LoVo (cell line): ENCODE results near the gene ZBTB7C.

ENCODE experiments used
- DNase-seq: peaks from one replicate; pipeline ENCODE4 v3.0.0-alpha.2; 2016; ENCODE audit warnings: low spot score

Gene ZBTB7C

DNA sequence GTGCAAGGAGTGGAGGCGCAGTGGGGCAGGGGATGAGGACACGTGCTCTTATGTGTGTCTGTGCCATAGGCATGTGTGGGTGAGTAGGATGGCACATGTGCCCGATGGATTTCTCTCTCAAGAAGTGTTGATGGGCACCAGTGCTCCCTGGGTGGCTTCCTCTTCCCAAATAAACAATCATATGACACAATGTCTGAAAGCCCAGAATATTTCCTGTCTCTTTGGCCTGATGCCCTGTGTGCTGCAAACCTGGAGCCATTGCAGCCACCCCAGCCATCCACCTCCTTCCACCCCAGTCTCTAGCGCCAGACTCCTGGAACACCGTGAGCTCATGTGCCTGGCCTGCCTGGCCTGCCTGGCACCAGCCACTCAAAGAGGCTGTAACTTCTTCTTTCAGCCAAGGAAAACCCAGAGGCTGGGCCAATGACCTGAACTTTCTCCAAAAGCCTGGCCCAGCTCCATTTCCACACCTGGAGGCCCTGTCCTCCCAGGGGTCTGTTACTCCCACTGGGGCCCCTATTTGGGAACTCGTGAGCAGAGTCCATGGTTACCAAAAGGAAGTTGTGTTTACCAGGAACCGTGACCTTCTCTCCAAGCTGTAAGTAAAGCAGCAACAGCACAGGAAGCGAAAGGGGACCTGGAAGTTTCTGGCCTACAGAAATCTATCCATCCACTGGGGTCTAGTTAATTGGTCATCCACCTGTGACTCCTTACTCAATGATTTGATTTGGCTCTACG lies 9.5 kb upstream of the ZBTB7C start:
- DNase-seq = no peak

DNA sequence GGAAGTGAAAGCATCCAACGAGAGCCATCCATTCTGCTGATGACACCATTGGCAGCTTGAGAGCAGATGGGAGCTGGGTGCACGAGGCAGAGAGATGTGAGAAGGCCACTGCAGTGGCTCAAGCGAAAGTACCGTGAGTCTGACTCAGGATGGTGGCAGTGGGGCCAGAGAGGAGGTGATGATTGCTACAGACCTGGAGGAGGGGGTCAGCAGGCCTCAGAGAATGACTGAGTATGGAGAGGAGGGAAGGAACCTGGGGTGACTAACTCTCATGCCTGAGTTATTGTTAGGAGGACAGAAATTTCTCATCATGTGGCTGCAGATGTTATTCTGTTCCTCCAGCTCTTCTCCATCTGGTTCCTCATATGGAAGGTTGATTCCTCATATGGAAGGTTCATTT lies 8.8 kb upstream of the ZBTB7C start:
- DNase-seq = no peak

DNA sequence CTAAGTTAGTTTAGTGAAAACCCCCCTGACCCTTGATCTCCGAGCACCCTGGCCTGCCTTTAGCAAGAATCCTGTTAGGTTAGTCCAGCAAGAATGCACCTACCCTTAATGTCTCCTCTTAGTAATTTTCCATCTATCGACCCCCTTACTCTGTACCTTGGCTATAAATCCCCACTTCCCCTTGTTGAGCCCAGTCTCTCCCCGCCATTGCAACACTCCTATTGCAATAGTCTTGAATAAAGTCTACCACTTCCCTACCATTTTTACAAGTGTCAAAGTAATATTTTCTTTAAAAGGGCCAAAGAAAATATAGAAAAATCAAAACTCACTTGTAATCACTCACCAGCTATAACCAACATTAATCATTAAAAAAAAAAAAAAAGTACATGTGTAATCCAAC lies 4.2 kb upstream of the ZBTB7C start:
- no peak for DNase-seq

DNA sequence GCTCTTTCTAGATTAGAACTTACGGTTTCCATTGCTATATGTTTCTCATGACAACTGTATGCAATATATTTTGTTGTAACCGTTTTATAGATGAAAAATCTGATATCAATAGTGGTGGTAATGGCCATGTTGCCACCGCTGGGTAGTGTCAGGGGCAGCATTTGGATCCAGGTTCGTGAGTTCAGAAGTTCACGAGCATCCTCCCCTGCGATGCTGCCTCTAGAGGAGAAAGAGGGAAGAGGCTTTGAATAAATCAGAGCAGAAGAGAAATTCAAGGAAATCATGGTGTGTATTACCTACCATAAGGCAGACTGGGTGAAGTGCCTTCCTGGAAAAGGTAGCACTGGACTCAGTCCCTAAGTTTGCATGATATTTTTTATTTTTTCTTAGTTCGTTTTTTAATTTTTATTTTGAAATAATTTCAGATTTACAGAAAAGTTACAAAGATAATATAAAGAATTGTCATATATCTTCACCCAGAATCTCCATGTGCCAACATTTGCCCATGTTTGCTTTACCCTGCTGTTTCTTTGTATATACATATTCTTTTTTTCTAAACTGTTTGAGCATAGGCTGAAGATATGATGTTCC lies 3.3 kb upstream of the ZBTB7C start:
- peak; percentile 66 for DNase-seq

DNA sequence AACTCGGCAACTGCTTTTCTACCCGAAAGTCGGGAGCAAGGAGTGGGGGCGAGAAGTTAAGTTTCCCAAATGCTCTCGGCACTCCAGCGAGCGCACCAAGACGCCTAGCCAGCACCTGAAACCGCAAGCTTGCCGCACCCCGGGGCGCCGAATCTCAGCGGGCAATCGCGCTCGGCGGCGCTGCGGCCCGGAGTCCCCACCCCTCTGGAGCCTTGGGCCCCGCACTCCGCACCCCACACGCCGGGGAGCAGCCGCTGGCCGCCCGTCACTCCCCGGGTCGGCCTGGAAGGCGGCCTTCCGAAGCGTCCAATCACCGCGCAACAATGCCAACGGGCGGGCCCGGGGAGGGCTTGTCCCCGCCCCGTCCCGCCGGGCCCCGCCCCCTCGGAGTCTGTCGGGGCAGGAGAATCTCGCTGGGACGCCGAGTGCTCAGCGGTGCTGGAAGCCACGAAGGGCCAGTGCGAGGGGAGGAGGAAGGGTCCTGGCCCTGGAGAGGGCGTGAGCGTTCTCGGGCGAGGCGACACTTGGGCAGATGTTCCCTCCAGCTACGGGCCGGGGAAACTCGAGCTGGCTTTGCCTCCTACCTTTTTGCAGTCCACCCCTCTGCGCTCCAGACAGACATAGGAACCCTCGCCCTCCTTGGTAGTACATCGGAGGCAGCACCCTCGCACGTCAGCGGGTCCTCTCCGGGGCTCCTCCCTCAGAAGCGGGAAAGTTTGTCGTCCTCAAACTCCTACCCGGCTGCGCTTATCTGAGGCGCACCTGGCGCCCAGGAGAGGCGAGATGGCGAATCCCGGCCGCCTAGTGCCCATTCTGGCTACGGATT lies 1.1 kb upstream of the ZBTB7C start:
- peak; percentile 93 for DNase-seq

DNA sequence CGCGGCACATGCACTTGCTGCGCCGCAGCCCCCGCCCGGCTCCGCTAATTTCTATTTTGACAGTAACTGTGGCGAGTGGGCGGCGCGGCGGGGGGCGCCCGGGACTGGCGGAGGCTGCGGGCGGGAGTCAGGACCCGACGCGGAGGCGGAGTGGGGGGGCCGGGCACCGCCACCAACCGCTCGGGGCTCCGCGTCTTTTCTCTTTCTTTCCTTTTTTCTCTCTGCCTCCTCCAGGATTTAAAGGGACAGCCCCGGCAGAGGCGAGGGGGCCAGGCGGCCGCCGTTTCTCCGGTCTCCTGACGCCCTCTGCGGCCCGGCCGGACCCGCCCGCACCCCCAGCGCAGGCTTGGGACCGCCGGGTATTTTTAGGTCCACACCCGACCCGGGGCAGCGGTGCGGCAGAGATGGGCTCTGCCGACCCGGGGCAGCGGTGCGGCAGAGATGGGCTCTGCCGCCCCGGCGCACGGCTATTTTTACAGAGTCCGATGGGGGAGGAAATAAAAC lies 460 bp upstream of the ZBTB7C start:
- peak; percentile 7 for DNase-seq

DNA sequence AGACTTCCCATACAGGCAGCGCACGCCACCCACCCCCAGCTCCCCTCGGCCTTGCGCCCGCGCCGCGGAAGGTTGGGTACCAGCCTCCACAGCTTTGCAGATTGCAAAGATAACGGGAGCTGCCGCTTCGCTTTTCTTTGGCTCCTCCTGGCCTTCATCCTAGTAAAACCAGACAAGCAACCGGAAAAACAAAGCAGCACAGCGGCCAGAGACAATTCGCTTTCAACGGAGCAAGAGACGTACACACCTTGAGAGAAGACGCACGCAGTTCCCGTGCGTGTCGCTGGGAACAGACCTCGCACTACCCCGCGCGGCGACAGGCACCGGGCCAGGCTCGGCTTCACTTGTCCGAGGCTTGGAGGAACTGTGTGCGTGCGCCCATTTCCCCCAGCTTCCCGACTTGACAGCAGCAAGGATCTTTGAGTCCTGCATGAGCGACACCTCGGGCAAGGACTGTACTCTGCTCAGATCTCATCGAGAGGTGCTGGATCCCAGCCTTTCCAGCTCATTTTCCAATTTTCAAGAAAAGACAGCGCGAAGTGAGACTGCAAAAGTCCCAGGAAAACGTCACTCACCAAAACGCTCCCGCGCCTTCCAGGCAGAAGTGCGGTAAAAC lies 964 bp downstream of the ZBTB7C start:
- DNase-seq = no peak

DNA sequence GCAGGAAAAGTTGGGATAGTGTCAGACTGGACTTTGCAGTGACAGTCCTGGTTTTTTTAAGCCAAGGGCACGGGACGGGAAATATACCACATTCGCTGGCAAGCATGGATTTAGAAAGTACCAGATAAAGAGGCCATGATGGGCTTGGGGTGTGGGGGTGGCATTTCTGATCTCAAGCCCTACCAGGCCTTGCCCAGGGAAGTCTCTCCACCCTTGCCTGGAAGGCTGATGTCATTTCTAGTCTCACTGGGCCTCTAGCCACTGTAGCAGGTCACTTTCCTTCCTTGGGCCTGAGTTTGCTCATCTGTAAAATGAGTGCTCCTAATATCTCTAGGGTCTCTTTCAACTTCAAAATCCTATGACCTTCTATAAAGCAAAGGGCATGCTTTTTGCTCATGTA lies 1.8 kb downstream of the ZBTB7C start:
- DNase-seq = no peak

DNA sequence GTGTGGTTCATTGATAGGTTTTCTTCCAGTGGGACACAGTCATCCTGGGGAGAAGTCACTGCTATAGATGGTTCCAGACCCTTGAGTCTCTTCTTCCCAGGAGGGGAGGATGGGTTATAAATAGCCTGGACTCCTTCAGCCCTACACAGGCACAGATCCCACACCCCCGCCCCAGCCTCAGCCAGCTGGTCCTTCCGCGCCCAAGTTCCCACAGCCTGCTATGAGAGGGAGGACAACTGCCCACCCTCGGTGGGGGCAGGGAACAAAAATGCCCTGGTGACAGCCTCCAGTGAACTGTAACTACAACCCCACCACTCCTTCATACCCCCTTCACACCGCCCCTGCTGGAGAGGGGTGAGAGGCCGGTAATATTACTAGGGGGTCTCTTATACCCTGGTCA lies 3.2 kb downstream of the ZBTB7C start:
- DNase-seq = no peak

DNA sequence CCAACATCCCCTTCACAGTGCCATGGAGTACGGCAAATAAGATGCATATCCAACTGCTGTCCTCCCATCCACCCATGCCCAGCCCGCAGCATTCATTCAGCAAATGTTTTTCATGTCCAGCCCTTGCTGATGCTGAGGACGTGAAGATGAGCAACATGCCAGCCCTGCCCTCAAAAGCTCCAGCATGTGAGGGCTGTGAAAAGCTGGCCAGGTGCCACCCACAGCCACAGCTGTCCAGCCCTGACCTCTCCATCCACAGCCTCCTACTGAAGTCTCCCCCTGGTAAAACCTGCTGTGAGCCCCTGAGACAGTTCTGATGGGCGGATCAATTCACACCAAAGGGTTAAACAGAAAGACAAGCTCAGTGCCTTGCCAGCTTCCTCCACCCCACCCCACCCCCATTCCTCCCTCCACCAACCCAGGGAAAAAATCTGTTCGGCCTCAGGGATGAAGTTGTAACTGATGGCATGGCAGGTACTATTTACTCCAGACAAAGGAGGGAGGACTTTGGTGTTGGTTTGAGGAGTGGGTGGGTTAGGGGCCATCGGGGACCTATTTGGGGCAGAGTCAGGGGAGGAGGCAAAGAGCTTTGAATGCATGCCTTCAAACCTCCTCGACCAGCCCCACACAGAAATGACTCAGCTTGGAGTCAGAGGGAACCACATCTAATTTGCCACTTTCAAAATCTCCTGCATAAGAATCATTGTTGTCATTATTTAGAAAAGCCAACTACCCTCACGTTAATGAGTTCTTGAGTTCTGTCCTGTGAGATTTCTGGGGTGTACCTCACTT lies 4.3 kb downstream of the ZBTB7C start:
- no peak for DNase-seq

DNA sequence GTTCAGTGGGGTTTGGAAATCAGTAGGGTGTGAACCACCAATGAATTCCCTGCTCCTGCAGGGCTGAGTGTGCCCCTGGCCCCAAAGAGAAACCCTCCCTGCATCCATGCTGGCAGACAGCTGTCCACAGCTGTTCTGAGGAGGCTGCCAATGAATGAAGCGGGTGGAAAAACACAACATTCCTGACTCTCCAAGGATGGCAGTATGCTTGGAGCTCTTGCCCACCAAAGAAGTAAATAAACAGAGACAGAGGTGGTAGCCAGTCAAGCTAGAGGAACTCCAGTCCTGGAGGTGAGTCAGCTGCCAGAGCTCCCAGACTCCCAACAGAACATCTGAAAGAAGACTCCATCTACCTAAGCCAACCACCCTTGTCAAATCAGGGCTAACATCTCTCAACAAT lies 6.2 kb downstream of the ZBTB7C start:
- DNase-seq = no peak

DNA sequence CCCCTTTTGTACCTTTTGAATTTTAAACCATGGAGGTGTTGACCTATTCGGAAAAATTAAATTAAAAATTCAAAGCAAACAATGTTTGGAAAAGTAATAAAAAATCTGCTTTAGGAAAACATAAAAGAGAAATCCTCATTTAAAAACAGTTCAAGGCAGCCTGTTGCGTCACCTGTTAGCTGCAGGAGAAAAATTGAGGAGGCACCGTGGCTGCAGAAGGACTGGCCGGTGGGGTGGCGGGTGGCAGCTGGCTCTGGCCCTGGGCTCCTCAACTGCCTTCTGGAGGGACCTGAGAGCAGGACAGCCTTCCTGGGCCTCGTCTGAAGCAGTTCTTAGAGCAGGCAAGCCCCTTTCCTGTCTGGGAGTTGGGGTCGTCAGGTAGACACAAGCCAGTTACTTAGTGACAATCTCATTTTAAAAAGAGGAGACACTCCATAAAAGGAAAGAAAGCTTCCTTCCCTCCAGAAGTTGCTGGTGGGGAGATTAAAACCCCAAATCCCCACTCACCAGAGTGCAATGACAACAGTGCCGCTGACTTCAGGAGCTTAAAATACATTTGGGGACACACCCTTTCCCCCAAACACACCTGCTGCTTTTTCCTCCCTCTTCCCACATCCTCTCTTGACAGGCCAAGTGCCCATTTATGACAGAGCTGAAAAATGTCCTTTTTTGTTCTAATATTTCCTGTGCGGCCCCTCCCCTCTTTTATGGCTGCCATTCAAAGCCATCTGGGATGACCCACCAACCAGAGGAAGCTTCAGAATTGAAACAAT lies 9.7 kb downstream of the ZBTB7C start:
- no peak for DNase-seq

DNA sequence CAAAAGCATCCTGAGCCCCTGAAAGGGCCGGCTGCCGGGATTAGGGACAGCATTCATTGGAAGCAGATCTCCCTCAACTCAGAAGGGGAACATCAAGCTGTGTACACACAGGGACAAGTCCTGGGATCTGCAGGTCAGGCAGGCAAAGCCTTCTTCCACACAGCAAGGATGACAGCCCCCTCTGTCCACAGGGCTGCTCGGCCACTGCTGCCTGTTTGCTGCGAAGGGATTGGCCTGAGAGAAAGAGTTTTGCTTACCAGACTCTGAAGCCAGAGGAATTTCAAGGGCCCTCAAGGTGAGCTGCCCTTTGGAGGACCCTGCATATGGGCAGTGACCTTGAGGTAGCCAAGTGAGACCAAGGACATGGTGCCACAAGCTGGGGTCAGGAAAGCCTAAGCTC lies 11.1 kb downstream of the ZBTB7C start:
- no peak for DNase-seq

DNA sequence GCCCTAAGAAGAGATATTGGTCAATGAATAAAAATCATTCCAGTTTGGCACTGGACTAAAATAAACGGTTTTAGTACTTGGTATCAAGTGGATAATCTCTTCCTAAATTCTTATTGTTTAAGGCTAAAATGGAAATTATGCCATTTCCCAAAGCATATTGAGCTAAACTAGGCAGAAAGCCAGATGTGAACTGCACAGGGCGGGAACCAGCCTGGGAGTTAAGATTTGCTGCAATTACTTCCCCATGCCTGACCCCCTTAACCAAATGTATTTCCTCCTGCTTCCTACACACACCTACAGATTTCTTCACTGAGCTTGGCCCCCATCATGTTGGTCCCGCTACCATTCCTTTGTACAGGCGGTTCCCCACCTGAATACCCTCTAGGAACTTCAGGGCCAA lies 12.2 kb downstream of the ZBTB7C start:
- no peak for DNase-seq

DNA sequence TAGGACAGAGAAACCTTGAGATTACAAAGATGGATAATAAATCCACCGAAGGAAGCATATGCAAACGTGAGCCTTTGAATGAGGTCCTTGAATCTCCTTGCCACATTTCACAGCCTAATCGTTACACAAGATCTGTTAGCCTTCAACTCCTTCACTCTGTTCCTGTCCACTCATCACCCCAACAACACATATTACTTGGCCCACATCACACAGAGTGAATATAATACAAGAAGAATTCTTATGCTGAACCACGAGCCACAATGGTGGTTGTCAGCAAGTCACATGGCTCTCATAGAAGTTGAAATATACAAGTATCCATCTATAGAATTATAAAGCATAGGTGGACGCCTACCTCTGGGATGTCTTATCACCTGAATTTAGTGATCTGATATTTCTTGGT lies 12.6 kb downstream of the ZBTB7C start:
- DNase-seq = no peak

DNA sequence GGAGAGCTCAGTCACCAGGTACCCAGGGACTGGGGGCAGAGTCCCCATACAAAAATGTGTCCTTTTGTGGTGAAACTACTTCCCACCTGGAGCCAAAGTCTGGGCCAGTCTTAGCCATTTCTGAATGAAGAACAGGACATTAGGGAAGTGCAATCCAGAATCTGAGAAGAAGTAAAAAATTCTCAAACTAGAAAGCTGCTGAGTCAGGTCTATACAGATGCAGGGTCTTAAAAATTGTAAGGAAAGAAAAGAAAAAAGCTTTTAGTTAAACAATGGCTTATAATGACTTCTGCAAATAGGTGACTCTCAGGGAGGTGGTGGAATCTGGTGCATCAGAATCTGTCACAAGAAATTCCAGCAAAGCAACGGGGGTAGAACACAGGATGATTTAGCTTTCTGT lies 13.5 kb downstream of the ZBTB7C start:
- DNase-seq = no peak

DNA sequence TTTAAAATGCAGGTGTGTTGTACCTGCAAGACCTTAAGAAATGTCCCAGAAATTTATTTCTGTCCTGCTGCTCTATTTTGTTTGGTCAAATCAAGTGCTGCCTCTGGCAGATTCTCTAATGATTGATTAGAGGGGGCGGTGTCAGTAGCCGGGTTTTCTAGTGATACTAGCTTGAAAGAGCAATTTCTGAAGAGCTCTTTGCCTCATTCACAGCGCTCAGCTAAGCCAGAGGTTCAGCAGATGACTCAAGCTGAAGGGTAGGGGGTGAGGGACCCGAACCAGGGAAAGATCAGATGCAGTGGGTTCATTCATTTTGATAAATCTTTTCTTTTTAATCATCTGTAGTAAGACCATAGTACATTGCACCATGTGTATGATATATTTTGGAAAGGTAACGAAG lies 15.0 kb downstream of the ZBTB7C start:
- no peak for DNase-seq

DNA sequence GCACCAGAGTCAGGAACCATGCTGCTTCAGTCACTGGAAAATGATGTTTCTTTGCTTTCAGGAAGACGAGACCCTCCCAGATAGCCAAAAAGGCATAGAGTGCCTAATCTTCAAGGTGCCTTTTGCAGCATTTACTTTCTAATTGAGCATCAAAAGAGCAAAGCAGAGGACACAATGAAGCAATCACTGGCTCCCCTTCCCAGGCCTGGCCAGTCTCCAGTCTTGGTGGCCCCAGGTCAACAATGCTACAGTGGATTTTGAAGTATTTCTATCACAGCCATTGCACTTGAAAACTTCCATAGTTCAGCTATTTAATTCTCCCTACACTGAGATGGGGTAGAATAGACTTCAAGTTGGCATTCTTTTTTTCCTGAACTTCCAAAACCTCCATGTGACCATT lies 15.4 kb downstream of the ZBTB7C start:
- no peak for DNase-seq

DNA sequence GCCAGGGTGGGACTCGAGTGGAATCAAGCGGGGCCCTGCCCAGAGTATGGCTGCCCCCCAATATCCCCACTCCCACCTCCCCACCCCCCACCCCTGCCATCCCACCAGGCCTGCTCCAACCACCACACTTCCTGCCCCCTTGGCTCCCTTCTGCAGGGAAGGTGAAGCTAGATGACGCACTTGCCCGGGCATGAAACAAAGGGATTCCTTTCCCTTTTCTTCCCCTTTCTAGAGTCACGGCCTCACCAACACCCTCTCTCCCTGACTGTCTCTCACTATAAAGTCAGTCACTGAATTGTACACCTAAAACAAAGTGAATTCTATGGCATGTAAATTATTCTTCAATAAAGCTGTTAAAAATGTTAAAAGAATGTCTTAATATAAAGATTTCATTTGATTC lies 16.0 kb downstream of the ZBTB7C start:
- DNase-seq = no peak

DNA sequence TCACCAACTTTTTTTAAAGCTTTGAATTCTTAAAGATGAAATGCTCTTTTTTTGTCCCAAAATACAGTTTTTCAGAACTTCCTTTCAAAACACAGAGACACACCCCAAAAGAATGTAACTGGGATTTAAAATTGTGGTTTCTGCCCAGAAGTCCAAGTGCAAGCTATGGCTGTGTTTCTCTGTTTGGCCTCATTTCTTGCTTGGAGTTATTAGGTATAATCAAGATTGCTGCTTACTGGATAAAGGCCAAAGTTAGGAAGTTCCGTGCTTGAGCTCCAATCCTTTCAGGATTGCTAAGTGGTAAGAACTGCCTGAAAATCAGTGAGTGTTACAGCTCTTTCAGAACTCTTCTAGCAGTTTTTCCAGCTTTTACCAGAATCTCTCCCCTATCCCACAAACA lies 16.9 kb downstream of the ZBTB7C start:
- no peak for DNase-seq

DNA sequence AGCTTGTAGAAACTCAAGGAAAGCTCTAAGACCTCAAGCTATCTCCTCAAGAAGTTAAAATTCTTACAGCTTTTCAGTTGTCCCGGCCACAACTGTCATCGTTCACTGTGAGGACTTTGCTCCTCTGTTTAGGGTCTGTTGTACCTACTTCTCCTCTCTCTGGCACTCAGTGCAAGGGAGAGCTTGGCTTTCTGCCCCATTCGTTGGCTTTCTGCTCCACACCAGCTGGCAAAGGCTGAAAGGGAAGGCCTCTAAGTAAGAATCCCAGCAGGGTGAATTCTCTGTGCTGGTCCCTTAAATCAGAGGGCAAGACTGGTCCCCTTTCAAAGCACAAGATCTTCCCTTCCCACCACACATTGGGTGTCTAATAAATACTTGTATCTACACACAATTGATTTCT lies 17.3 kb downstream of the ZBTB7C start:
- DNase-seq = no peak
